ENCODE measurements around the gene AKT2. TPM values are rescaled to one million over a fixed set of nuclear protein-coding genes. Genes with fewer than 3 reads are reported as not detected.

Gene AKT2
- total RNA-seq, 4 donors from 2014 or later = 64.2 to 88.9 (median 72.8) TPM

DNA sequence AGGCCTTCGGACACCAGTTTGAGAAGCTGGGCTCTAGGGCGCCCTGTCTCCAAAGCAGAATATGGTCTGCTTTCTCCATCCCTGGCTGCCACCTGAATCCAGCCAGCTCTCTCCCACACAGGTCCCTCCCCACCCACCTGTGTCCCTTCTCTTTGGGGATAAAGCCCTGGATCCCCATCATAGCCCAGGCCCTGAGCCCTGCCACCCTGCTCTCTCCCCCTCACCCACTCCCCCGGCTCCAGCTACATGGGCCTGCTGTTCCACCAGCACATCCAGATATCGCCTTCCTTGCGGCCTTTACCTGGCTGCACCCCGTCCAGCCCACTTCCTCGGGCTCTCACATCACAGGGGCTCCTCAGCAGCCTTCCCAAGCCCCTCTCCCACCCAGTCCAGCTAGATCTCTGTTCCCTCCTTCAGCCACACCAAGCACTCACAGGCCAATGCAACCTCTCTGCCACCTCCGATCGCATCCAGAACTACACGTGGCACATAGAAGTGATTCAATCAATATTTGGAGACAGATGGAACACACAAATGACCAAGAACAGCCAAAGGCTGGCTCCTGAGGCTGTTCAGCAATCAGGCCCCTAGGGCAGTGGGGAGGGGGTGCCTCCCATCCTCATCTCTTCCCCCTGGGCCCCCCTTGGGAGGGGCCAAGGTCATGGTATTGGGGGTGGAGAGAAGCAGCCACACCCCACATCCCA lies 7.6 kb downstream of the AKT2 start:
- no peak overlapping the region for H3K4me3 ChIP-seq
- no peaks in the 10 kb centered on the region for H3K9me3 ChIP-seq
- TF ChIP-seq, protein P1, sequence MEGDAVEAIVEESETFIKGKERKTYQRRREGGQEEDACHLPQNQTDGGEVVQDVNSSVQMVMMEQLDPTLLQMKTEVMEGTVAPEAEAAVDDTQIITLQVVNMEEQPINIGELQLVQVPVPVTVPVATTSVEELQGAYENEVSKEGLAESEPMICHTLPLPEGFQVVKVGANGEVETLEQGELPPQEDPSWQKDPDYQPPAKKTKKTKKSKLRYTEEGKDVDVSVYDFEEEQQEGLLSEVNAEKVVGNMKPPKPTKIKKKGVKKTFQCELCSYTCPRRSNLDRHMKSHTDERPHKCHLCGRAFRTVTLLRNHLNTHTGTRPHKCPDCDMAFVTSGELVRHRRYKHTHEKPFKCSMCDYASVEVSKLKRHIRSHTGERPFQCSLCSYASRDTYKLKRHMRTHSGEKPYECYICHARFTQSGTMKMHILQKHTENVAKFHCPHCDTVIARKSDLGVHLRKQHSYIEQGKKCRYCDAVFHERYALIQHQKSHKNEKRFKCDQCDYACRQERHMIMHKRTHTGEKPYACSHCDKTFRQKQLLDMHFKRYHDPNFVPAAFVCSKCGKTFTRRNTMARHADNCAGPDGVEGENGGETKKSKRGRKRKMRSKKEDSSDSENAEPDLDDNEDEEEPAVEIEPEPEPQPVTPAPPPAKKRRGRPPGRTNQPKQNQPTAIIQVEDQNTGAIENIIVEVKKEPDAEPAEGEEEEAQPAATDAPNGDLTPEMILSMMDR (IDR thresholded peaks at IDR 0.05) = no peak
- no peak for TF ChIP-seq EP300 (IDR thresholded peaks at IDR 0.05)
- TF ChIP-seq POLR2AphosphoS5 (IDR thresholded peaks at IDR 0.05) = no peak
- TF ChIP-seq POLR2A (IDR thresholded peaks at IDR 0.05) = no peak
- 82 to 87% methylated on average over 7 to 8 of the region's 10 CpGs for WGBS, 2 donors (ENCODE audit: low coverage in 1 of 2)
- H3K4me1 ChIP-seq = peaks cover 0 to 93% (median 60%) of the 10 kb centered on the region in 3 donors
- H3K27ac ChIP-seq = peak overlapping the region in 1 of 4 donors; percentile 11
- H3K27me3 ChIP-seq = no peaks in the 10 kb centered on the region
- ATAC-seq = no peak
- H3K36me3 ChIP-seq = peaks cover 0 to 11% of the 10 kb centered on the region in 2 donors

DNA sequence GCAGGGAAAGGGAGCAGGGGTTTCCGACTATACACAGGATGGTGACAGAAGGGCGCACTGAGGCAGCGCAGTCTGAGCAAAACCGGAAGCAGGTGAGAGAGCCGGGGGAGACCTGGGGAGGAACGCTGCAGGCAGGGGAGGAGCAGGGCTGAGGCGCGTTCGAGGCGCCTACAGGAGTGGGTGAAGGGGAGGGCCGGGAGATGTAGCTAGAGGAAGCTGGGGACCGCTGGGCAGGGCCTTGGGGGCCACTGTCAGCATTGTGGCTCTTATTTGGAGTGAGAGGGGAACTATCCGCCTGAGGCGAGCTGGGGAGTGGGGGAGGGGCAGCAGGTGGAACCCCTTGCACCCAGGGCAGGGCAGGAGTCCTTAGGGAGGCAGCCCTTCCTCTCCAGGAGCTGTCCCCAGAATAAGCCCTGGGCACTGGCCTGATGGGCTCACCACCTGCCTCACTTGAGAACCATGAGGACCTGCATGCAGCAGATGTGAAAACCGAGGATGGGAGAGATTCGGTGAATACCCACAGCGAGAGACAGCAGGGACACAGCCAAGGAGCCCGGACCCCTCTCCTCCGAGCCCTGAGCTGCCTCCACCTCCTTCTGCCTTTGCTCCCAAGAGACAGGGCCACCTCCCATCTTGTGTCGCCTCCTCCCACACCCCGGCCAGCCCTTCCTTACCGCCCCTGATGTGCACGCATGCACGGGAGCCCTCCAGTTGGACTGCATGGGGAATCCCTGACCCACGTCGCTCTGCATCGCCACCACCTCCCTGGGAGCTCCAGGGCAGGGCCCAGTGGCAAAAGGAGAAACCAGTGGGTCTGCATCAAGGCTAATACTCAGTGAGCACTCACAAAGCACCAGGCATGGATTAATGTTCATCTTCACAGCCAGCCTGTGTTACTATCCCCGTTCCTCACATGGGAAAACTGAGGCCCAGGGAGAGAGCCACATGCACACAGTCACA lies 10.3 kb downstream of the AKT2 start:
- peak overlapping the region in 1 of 4 donors; percentile 37 for H3K27ac ChIP-seq
- peaks cover 0 to 87% (median 36%) of the 10 kb centered on the region in 3 donors for H3K4me1 ChIP-seq
- no peaks in the 10 kb centered on the region for H3K9me3 ChIP-seq
- H3K27me3 ChIP-seq = no peaks in the 10 kb centered on the region
- TF ChIP-seq EP300 (IDR thresholded peaks at IDR 0.05) (no peak), POLR2AphosphoS5 (IDR thresholded peaks at IDR 0.05) (no peak), POLR2A (IDR thresholded peaks at IDR 0.05) (no peak)
- TF ChIP-seq, protein P1 (IDR thresholded peaks at IDR 0.05) = no peak
- WGBS, 2 donors (ENCODE audit: low coverage in 1 of 2) = 48 to 67% methylated on average over 6 to 16 of the region's 28 CpGs
- ATAC-seq = no peak
- H3K36me3 ChIP-seq = peaks cover 0 to 15% of the 10 kb centered on the region in 2 donors
- H3K4me3 ChIP-seq = no peak overlapping the region

DNA sequence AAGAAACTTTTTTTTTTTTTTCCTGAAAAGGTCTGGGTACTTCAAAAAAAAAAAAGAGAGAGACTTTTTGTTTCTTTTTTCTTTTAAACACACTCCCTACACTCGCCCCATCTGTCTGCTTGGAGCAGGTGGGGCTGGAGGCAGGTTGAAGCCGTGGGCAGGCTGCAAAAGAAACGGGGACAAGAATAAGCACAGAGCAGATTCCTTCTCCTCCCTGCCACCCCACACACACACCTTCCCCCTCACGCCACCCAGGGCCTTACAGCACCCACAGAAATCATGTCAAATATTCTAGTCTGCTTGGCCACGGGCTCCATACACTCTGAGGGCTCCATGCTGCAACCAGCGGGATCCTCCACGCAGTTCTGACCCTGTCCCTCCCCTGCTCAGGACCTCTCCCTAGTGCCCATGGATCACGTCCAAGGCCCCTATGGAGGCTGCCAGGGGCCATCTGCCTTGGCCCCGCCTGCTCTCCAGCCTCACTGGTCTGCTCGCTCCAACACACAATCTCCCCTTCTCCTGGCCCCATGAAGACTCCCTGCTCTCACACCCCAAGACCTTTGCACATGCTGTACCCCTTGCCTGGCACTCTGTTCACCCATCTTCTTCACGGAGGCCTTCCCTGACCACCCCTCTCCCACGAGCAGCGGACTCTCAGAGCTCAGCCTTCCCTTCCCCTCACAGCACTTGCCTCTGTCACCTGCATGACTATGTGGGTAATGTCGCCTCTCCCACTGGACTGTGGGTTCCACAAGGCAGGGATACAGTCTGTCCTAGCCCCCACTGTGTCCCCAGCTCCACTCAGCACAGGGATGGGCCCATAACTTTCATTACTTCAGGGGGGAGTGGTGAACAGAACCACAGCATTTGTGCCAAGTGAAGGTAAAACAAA lies 11.4 kb downstream of the AKT2 start:
- H3K27ac ChIP-seq = peak overlapping the region in 2 of 4 donors; percentile 19 to 29
- no peaks in the 10 kb centered on the region for H3K9me3 ChIP-seq
- peaks cover 0 to 18% of the 10 kb centered on the region in 2 donors for H3K36me3 ChIP-seq
- H3K27me3 ChIP-seq = no peaks in the 10 kb centered on the region
- TF ChIP-seq POLR2AphosphoS5 (IDR thresholded peaks at IDR 0.05) (no peak), POLR2A (IDR thresholded peaks at IDR 0.05) (no peak), EP300 (IDR thresholded peaks at IDR 0.05) (no peak)
- TF ChIP-seq, protein P1 (IDR thresholded peaks at IDR 0.05) = no peak
- no peak overlapping the region for H3K4me3 ChIP-seq
- WGBS, 2 donors (ENCODE audit: low coverage in 1 of 2) = 51 to 56% methylated on average over 4 to 14 of the region's 14 CpGs
- no peak for ATAC-seq
- H3K4me1 ChIP-seq = peaks cover 0 to 82% (median 25%) of the 10 kb centered on the region in 3 donors

DNA sequence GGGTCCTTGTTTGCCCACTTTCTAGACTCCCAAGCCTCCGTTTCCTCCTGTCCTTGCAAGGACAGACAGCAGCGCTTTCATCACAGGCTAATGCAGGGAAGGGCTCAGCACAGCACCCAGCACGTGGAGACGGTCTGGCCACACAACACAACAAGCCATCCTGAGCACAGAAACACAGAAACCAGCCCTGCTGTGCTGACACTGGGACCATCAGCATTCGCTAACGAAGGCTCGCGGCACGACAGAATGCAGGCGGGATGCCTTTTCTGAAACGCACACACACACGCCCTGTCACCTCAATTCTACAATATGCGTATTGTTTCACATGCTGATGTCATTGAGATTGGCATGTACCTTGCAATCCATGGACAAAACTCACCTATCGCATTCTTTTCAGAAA lies 12.9 kb downstream of the AKT2 start:
- 87 to 95% methylated on average over 4 to 5 of the region's 14 CpGs for WGBS, 2 donors (ENCODE audit: low coverage in 1 of 2)
- Histone ChIP-seq H3K4me3 (no peak overlapping the region), H3K4me1 (peaks cover 0 to 82% (median 22%) of the 10 kb centered on the region in 3 donors), H3K27ac (no peak overlapping the region), H3K27me3 (no peaks in the 10 kb centered on the region), H3K36me3 (peaks cover 0 to 18% of the 10 kb centered on the region in 2 donors), H3K9me3 (no peaks in the 10 kb centered on the region)
- TF ChIP-seq EP300 (IDR thresholded peaks at IDR 0.05) (no peak), POLR2A (IDR thresholded peaks at IDR 0.05) (no peak), POLR2AphosphoS5 (IDR thresholded peaks at IDR 0.05) (no peak)
- TF ChIP-seq, protein P1 (IDR thresholded peaks at IDR 0.05) = no peak
- ATAC-seq = no peak

Data from gastroesophageal sphincter (tissue), 4 donors.